ENCODE data around the gene JAG2. TPM values are rescaled to one million over a fixed set of nuclear protein-coding genes. Genes with fewer than 3 reads are reported as not detected.
A peak's percentile ranks its signal among the peaks of the same experiment; 100 is the strongest.

JAG2 gene
- total and polyA plus RNA-seq, 2 of the 4 experiments (the other 2 are of a cell fraction) = 0.18 to 0.58 TPM

DNA sequence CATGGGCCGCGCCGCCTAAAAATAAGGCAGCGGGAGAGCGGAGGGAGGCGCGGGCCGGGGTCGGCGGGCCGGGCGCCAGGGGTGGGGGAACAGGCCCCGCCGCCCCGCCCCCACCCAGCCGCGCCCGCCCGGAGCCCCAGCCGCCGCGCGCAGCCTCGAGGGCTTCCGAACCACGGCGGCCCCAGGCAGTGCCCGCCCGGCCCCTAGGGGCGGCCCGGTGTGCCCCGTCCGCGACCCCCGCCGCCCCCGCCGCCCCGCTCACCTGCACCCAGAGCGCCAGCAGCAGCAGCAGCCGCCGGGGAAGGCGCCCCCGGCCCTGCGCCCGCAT, 519 bp downstream of the JAG2 start:
- peaks cover 3% of the 10 kb centered on the region; the same call in 1 of the 2 replicates for H3K4me1 ChIP-seq (ENCODE audit: control insufficient read depth, insufficient read depth, low read length)
- no peak overlapping the region for H4K91ac ChIP-seq (ENCODE audit: insufficient read depth, low read depth, low read length)
- DNase-seq (no peak), ATAC-seq (ENCODE audit: low read depth) (peak; percentile 9; the same call in 1 of the 2 replicates)
- H3K79me1 ChIP-seq (ENCODE audit: low read depth in 1 of 2, low read length in 2 of 2) = no peaks in the 10 kb centered on the region
- no peak overlapping the region for H3K9ac ChIP-seq (ENCODE audit: low read depth, low read length)
- no peak overlapping the region for H2AK5ac ChIP-seq (ENCODE audit: low read depth, low read length)
- H3K4me3 ChIP-seq (ENCODE audit: insufficient read depth, low read depth, low read length) = 0 out of 2 replicates have a peak overlapping the region, but pooled peaks have one; percentile 4
- no peak overlapping the region for H3K4ac ChIP-seq (ENCODE audit: low read depth, low read length)
- H3K4me2 ChIP-seq (ENCODE audit: low read depth, low read length) = no peak overlapping the region
- H3K14ac ChIP-seq (replicated peaks; ENCODE audit: low read depth, low read length) = no peak overlapping the region
- H4K5ac ChIP-seq (ENCODE audit: low read depth, low read length) = no peak overlapping the region
- no peak overlapping the region for H2BK20ac ChIP-seq (ENCODE audit: low read depth, low read length)
- BruUV-seq (replicated peaks) = no TSS peak
- WGBS, 2 experiments (ENCODE audit: extremely low coverage in 2 of 2, insufficient read length in 1 of 2) = 5% methylated on average over 8 of the region's 46 CpGs; no CpG with 5 or more reads in 1 of the 2 experiments
- H2BK15ac ChIP-seq (ENCODE audit: low read depth, low read length) = no peak overlapping the region
- intact Hi-C loops (cut with micrococcal nuclease) (no loop called here), dilution Hi-C loops (cut with HindIII; ENCODE audit: low sequenced_read_pairs, unreplicated experiment) (no loop called here), in situ Hi-C loops (cut with MboI; ENCODE audit: low sequenced_read_pairs) (no loop called here)
- H3K9me1 ChIP-seq (ENCODE audit: insufficient read depth, low read length) = no peaks in the 10 kb centered on the region
- no peaks in the 10 kb centered on the region for H3K9me3 ChIP-seq (ENCODE audit: control insufficient read depth, insufficient read depth, low read length)
- H2BK5ac ChIP-seq (ENCODE audit: low read depth, low read length, poor library complexity, severe bottlenecking) = no peak overlapping the region
- H2BK120ac ChIP-seq (ENCODE audit: low read depth, low read length) = no peak overlapping the region
- H3K27ac ChIP-seq (ENCODE audit: insufficient read depth, low read length) = no peak overlapping the region
- no peak for TF ChIP-seq SMC3 (IDR thresholded peaks at IDR 0.05; ENCODE audit: low read depth, low read length)
- no peak for TF ChIP-seq CEBPB (IDR thresholded peaks at IDR 0.05; ENCODE audit: low read depth, low read length)
- TF ChIP-seq MXI1 (IDR thresholded peaks at IDR 0.05; ENCODE audit: borderline replicate concordance, low read depth, low read length) = no peak
- TF ChIP-seq MAZ (IDR thresholded peaks at IDR 0.05; ENCODE audit: borderline replicate concordance, low read depth, low read length) = no peak
- no peak for TF ChIP-seq MAFK (IDR thresholded peaks at IDR 0.05; ENCODE audit: low read depth, low read length)
- no peaks in the 10 kb centered on the region for H3K36me3 ChIP-seq (ENCODE audit: control insufficient read depth, insufficient read depth, low read length)
- H3K27me3 ChIP-seq (ENCODE audit: control insufficient read depth, insufficient read depth, low read length) = peaks cover 52% of the 10 kb centered on the region
- H4K20me1 ChIP-seq (ENCODE audit: insufficient read depth, low read length) = no peaks in the 10 kb centered on the region
- H4K8ac ChIP-seq (ENCODE audit: low read depth in 2 of 2, low read length in 2 of 2) = no peak overlapping the region
- H3K56ac ChIP-seq (ENCODE audit: extremely low read depth, insufficient read depth, low read length) = no peak overlapping the region
- H2AK9ac ChIP-seq (replicated peaks; ENCODE audit: low read depth, low read length, poor library complexity) = peak overlapping the region; percentile 72
- no peak overlapping the region for H3K23ac ChIP-seq (ENCODE audit: low read depth, low read length)
- CTCF ChIA-PET = no interaction called here
- H2AFZ ChIP-seq (replicated peaks; ENCODE audit: low read length, poor library complexity) = peak overlapping the region; percentile 63
- no peak overlapping the region for H3K18ac ChIP-seq (ENCODE audit: low read depth, low read length)
- POLR2A ChIA-PET (ENCODE audit: unreplicated experiment) = no interaction called here

All from IMR-90 (cell line).